Measurements from ENCODE around the gene C1RL. TPM values are rescaled to one million over a fixed set of nuclear protein-coding genes. Genes with fewer than 3 reads are reported as not detected.
A peak's percentile ranks its signal among the peaks of the same experiment; 100 is the strongest.

The C1RL gene
- total RNA-seq, 1 experiment from 2014 or later = 17.7 TPM

DNA sequence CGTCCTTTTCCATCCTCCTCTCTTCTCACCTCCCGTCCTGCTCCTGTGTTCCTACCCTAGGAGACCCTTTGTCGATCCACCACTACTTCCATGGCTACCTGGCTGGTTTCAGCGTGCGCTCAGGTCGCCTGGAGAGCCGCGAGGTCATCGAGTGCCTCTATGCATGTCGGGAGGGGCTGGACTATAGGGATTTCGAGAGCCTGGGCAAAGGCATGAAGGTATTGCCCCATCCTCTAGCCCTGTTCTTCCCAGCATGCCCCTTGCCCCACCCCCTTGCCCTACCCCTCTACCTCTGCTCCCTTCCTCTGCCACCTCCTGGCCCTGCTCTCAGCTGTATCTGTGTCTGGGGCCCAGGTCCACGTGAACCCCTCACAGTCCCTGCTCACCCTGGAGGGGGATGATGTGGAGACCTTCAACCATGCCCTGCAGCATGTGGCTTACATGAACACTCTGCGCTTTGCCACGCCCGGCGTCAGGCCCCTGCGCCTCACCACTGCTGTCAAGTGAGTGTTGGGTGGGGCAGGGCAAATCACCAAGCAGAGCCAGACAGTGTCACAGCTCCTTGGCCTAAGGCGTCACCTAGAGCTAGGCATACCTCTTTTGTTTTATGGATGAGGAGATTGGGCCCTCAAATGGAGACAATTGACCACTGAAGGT is 33.9 kb upstream of the C1RL start (continued):
- TF ChIP-seq AR (CRISPR knock-in tag; IDR thresholded peaks at IDR 0.05) (no peak), ZSCAN18 (CRISPR knock-in tag; IDR thresholded peaks at IDR 0.05) (no peak), ERG (CRISPR knock-in tag; IDR thresholded peaks at IDR 0.05) (no peak), GRHL2 (CRISPR knock-in tag; IDR thresholded peaks at IDR 0.05; ENCODE audit: insufficient replicate concordance, severe bottlenecking) (no peak), PRRX2 (CRISPR knock-in tag; IDR thresholded peaks at IDR 0.05) (no peak), IRF2 (CRISPR knock-in tag; IDR thresholded peaks at IDR 0.05; ENCODE audit: borderline replicate concordance, low read depth) (no peak), MYBL2 (CRISPR knock-in tag; IDR thresholded peaks at IDR 0.05) (no peak), SOX15 (CRISPR knock-in tag; IDR thresholded peaks at IDR 0.05) (no peak), PREB (CRISPR knock-in tag; IDR thresholded peaks at IDR 0.05; ENCODE audit: borderline replicate concordance) (no peak)
- TF ChIP-seq, protein P1, sequence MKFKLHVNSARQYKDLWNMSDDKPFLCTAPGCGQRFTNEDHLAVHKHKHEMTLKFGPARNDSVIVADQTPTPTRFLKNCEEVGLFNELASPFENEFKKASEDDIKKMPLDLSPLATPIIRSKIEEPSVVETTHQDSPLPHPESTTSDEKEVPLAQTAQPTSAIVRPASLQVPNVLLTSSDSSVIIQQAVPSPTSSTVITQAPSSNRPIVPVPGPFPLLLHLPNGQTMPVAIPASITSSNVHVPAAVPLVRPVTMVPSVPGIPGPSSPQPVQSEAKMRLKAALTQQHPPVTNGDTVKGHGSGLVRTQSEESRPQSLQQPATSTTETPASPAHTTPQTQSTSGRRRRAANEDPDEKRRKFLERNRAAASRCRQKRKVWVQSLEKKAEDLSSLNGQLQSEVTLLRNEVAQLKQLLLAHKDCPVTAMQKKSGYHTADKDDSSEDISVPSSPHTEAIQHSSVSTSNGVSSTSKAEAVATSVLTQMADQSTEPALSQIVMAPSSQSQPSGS (CRISPR knock-in tag; IDR thresholded peaks at IDR 0.05; ENCODE audit: borderline replicate concordance, low read depth) = no peak
- TF ChIP-seq, protein P2, sequence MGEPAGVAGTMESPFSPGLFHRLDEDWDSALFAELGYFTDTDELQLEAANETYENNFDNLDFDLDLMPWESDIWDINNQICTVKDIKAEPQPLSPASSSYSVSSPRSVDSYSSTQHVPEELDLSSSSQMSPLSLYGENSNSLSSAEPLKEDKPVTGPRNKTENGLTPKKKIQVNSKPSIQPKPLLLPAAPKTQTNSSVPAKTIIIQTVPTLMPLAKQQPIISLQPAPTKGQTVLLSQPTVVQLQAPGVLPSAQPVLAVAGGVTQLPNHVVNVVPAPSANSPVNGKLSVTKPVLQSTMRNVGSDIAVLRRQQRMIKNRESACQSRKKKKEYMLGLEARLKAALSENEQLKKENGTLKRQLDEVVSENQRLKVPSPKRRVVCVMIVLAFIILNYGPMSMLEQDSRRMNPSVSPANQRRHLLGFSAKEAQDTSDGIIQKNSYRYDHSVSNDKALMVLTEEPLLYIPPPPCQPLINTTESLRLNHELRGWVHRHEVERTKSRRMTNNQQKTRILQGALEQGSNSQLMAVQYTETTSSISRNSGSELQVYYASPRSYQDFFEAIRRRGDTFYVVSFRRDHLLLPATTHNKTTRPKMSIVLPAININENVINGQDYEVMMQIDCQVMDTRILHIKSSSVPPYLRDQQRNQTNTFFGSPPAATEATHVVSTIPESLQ (CRISPR knock-in tag; IDR thresholded peaks at IDR 0.05) = no peak

- Mint-ChIP-seq H3K4me1 (no peaks in the 10 kb centered on the region), H3K27me3 (ENCODE audit: low read depth) (no peaks in the 10 kb centered on the region), H3K9me3 (no peaks in the 10 kb centered on the region), H3K27ac (no peak overlapping the region), H3K36me3 (peaks cover 2% of the 10 kb centered on the region; the same call in 1 of the 2 replicates), H3K4me3 (no peak overlapping the region)
- TF ChIP-seq NR2C2 (CRISPR knock-in tag; IDR thresholded peaks at IDR 0.05) = no peak
- TF ChIP-seq, protein P3, sequence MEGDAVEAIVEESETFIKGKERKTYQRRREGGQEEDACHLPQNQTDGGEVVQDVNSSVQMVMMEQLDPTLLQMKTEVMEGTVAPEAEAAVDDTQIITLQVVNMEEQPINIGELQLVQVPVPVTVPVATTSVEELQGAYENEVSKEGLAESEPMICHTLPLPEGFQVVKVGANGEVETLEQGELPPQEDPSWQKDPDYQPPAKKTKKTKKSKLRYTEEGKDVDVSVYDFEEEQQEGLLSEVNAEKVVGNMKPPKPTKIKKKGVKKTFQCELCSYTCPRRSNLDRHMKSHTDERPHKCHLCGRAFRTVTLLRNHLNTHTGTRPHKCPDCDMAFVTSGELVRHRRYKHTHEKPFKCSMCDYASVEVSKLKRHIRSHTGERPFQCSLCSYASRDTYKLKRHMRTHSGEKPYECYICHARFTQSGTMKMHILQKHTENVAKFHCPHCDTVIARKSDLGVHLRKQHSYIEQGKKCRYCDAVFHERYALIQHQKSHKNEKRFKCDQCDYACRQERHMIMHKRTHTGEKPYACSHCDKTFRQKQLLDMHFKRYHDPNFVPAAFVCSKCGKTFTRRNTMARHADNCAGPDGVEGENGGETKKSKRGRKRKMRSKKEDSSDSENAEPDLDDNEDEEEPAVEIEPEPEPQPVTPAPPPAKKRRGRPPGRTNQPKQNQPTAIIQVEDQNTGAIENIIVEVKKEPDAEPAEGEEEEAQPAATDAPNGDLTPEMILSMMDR (IDR thresholded peaks at IDR 0.05) = peak; percentile 86
- POLR2A ChIA-PET = no interaction called here
- ATAC-seq (peak; percentile 95), DNase-seq (ENCODE audit: low spot score) (peak; percentile 78)
- CTCF ChIA-PET = interaction anchor here (0.5 to 2.3 kb wide), 17 partner anchors 8 to 216 kb away, joined by 3 to 15 read pairs (median 4); no protein-coding TSS in a partner anchor
Measured at GRCh38 chr12:7142056-7142644, 33.1 kb upstream of the C1RL start.

All from WTC11 (cell line).